ENCODE measurements around the gene SLC7A6OS.

- TF ChIP-seq EZH2phosphoT487 (IDR thresholded peaks at IDR 0.05; ENCODE audit: insufficient read depth, low read depth) (no peak), EZH2 (IDR thresholded peaks at IDR 0.05; ENCODE audit: insufficient read depth, poor library complexity, severe bottlenecking) (no peak)
Observed at GRCh38 chr16:68310437-68310773, 341 bp downstream of the SLC7A6OS start.
